SHP77 treated with DMSO at 0.1 percent for 48 hours (cell line): ENCODE results near the gene AIF1L.

ENCODE experiments used
- DNase-seq: peaks from one replicate; lab custom pipeline; 2025; lab: John Stamatoyannopoulos, UW

AIF1L gene

GRCh38 chr9:131078427-131079366 lies 17.6 kb upstream of the AIF1L start:
- no peak for DNase-seq

- DNase-seq, result no peak
These were observed 15.7 kb upstream of the AIF1L start for GRCh38 chr9:131080589-131080988.

DNA sequence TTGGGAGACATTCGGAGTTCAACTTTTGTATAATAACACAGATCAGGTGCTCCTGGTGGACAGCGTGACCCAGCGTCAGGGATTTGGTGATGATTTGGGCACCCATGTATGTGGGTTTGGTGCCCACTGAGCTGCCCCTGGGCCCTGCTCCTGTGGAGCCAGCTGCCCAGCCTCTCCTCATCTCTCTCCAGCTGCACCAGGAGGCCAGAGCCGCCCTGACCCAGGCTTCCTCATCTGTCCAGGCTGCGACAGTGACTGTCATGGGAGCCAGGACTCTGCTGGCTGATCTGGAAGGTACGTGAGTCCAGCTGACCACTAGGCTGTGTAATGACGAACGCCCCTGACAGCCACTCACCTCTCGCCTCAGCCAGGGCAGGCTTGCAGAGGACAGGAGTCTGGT lies 14.5 kb upstream of the AIF1L start:
- no peak for DNase-seq

DNA sequence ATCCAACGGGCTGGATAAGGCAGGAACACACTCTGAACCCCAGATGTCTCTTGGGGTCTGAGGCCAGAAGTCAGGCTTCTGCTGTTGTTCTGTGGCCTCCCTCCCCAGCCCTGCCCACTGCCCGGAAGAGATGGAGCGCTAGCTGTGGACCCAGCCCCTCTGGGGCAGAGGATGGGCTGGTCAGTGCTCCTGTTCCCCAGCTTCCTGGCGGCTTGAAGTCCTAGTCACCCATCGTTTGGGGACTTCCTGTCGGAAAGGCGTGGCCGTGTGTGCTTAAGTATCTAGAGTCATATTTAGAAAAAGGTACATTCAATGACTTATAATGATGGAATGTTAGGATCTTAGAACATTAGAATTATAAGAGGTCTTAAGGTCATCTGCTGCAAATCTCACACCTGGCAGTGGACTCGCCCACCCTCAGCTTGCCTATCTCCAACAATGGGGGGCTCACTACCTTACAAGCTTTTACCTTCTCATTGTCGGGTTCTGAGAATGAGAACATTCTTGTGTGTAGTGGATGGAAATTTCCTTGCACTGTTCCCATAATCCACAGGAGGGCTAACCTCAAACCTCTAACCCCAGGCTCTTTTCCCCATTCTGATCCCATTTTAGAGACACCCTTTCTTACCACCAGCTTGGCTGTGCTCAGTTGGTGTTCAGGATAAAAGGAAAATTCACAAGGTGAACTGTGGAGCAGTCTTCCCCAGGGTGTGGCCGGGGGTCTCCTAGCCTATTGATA lies 13.4 kb upstream of the AIF1L start:
- no peak for DNase-seq

GRCh38 chr9:131084661-131085369 lies 11.5 kb upstream of the AIF1L start:
- no peak for DNase-seq

DNA sequence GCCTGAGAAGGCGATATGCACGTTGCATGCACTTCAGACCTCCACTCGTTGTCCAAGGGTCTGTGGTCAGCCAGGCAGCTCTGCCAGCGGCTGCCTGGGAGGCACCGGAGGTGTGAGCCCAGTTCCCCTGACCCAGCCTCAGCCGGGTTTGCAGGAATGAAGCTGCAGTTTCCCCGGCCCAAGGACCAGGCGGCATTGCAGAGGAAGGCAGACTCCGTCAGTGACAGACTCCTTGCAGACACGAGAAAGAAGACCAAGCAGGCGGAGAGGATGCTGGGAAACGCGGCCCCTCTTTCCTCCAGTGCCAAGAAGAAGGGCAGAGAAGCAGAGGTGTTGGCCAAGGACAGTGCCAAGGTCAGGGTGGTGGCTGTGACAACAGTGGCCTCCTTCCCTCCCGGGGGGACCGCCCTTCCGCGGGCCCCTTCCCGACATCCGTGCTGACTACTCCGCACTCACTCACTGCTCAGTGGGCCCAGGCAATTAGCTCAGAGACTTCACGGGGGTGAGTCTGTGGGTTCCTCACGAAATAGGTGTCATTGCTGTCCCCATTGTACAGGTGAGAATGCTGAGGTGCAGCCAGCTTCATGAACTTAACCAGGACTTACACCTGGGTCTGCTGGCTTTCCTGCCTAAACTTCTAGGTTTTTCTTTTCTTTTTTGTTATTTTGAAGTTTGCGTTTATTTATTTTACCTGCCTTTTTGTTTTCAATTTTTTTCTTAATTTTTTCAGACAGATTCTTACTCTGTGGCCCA lies 10.8 kb upstream of the AIF1L start:
- DNase-seq, result no peak

DNA sequence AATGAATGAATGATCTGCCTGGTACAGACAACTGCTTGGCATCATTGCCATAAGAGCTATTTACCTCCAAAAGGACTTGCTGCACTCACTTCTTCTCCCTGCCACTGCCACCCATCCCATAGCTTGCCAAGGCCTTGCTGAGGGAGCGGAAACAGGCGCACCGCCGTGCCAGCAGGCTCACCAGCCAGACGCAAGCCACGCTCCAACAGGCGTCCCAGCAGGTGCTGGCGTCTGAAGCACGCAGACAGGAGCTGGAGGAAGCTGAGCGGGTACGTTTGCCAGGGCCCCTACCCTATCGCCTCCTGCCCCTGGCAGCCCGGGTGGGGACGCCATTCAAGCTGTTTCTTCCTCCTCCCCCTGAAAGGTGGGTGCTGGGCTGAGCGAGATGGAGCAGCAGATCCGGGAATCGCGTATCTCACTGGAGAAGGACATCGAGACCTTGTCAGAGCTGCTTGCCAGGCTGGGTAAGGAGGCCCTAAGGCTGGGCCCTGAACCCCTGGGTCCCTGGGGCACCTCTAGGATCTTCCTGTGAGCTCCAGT lies 8.9 kb upstream of the AIF1L start:
- DNase-seq, result no peak

DNA sequence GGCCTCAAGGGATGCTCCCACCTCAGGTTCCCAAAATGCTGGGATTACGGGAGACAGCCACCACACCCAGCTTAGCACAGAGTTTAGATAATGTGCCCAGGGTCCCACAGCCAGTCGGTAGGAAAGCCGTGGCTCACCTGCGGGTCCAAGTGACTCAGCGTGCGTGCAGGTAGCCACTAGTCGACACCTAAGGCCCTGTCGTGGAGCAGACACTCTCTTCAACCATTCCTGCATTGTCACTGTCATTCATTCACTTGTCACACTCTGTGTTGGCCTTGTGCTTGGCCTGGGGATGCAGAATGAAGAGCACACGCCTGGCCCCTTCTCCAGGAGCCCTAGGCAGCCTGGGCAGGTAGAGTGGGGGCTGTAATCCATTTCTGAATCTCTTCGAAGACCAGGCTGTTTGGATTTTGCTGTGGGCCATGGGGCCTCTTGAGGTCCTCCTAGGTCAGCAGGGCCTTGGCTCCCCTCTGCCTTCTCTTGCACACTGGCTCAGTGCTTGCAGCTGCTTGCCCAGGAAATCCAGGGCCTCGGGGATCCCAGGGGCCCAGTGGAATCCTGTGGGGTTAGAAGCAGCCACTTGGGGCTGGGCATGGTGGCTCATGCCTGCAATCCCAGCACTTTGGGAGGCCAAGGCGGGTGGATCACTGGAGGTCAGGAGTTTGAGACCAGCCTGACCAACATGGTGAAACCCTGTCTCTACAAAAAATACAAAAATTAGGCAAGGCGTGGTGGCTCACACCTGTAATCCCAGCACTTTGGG lies 6.1 kb upstream of the AIF1L start:
- no peak for DNase-seq

- no peak for DNase-seq
These were observed 4.9 kb upstream of the AIF1L start for GRCh38 chr9:131091352-131091992.

- no peak for DNase-seq
These were observed 4.3 kb upstream of the AIF1L start for GRCh38 chr9:131092030-131092429.

GRCh38 chr9:131092548-131093440 lies 3.5 kb upstream of the AIF1L start:
- no peak for DNase-seq

- DNase-seq, result no peak
These were observed 2.3 kb upstream of the AIF1L start for GRCh38 chr9:131094015-131094414.

GRCh38 chr9:131094622-131095021 lies 1.7 kb upstream of the AIF1L start:
- DNase-seq, result no peak

GRCh38 chr9:131095666-131096268 lies 564 bp upstream of the AIF1L start:
- DNase-seq, result no peak

- no peak for DNase-seq
These were observed 1.0 kb downstream of the AIF1L start for GRCh38 chr9:131097126-131097947.

- DNase-seq, result no peak
These were observed 1.6 kb downstream of the AIF1L start for GRCh38 chr9:131097948-131098278.

DNA sequence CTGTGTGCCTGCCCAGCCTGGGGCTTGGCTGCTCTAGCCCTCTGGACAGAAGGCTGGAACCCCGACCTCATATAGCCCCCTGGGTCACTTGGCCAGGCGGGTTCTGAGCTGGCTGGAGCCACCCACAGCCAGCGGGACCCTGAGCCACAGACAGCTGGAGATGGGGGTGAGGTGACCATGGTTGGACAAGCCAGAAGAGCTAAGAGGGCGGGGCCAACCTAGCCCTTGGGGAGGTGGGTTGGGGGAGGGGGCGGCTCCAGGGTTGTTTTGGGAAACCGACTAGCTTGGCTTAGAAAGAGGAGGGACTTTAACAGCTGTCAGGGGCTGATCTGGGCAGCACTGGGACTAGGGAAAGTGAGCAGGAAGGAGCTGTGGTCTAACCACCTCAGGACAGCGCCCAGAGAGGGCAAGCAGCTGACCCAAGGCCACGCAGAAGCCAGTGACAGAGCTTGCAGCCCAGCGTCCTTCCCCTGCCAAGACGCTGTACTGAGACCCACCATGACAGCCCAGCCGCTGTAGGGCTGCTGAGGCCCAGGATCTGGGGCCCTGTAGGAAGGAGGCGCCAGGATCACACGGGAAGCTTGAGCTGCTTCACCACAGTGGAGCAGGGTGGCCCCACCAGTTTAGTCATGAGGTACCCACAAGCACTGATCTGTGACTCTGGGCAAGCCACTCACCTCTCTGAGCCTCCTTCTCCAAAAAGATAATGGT lies 2.2 kb downstream of the AIF1L start:
- DNase-seq, result no peak
